Measurements from ENCODE around the gene SMIM13. TPM values are rescaled to one million over a fixed set of nuclear protein-coding genes. Genes with fewer than 3 reads are reported as not detected.

Gene SMIM13
- total and polyA plus RNA-seq, 12 donors: 1.9 to 11.5 (median 6.7) TPM

DNA sequence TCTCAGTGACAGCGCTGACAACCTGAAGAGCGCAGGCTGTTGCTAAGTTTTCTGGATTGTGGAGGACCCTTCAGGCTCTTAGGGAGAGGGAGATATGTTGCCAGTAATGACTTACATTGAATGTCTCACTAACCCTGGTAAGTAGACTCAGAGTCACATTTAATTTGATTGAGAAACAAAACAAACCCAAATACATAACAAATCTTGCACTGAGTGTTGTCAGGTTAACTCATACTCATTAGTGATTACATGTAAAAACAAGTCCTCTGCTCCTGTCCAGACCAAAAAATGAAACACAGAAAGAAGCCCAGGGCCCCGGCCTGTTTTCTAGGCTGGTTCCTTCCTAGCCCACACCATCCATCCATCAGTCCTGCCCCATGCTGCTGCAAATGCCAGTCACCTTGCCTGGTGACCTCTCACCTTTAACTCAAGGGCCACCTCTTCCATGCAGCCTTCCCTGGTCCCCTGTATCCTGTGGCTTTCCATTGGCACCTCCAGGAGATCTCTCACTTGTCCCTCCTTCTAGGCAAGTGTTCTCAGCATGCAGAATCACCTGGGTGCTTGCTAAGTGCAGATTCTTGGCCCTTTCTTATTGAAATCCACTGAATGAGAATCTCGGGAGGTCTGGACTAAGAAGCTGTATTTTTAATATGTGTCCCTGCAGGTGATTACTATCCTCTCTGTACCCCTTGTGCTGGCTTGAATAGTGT lies 52.6 kb downstream of the SMIM13 start:
- WGBS, 4 donors: 92 to 98% (median 96%) methylated on average over 4 of the region's 4 CpGs

DNA sequence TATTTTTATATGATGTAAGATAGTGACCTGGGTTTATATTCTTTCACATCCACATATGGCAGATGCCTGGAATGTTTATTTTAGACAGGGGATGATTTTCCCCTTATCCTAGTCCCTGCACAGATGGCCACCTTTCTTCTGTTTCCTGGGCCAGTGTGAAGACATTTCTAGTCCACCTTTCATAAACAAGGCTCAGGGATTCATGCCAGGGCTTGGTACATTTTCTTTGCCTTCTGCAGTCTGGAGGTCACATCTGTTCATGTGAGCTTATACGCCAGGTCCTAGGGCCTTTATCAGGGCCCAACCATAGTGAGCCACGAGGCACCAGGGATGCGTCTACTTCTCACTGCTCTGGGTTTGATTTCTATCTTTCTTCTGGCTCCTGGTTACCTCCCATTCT lies 55.9 kb downstream of the SMIM13 start:
- no peaks in the 10 kb centered on the region for H3K4me1 ChIP-seq (replicated peaks in 1 of 2)
- H3K9me3 ChIP-seq (replicated peaks in 1 of 3): no peaks in the 10 kb centered on the region
- WGBS, 4 donors: 95 to 100% (median 97%) methylated on average over 3 of the region's 3 CpGs
- no peaks in the 10 kb centered on the region for H3K27me3 ChIP-seq
- H3K36me3 ChIP-seq (replicated peaks in 1 of 2): no peaks in the 10 kb centered on the region
- TF ChIP-seq, protein P1, sequence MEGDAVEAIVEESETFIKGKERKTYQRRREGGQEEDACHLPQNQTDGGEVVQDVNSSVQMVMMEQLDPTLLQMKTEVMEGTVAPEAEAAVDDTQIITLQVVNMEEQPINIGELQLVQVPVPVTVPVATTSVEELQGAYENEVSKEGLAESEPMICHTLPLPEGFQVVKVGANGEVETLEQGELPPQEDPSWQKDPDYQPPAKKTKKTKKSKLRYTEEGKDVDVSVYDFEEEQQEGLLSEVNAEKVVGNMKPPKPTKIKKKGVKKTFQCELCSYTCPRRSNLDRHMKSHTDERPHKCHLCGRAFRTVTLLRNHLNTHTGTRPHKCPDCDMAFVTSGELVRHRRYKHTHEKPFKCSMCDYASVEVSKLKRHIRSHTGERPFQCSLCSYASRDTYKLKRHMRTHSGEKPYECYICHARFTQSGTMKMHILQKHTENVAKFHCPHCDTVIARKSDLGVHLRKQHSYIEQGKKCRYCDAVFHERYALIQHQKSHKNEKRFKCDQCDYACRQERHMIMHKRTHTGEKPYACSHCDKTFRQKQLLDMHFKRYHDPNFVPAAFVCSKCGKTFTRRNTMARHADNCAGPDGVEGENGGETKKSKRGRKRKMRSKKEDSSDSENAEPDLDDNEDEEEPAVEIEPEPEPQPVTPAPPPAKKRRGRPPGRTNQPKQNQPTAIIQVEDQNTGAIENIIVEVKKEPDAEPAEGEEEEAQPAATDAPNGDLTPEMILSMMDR (IDR thresholded peaks at IDR 0.05): no peak
- no peak for TF ChIP-seq POLR2A (IDR thresholded peaks at IDR 0.05)
- DNase-seq: no peak
- H3K4me3 ChIP-seq: no peak overlapping the region
- H3K27ac ChIP-seq: no peak overlapping the region
- intact Hi-C loops (cut with DNase I): loop anchor here in 1 of 2 donors (5.0 kb wide), 1 partner anchor 348 kb away; no protein-coding TSS in a partner anchor

More for the DNA sequence above, 52.6 kb downstream of the SMIM13 start:
- no peaks in the 10 kb centered on the region for H3K36me3 ChIP-seq (replicated peaks in 1 of 2)
- H3K27me3 ChIP-seq: no peaks in the 10 kb centered on the region
- H3K27ac ChIP-seq: no peak overlapping the region
- peaks cover 0 to 8% of the 10 kb centered on the region in 2 donors for H3K4me1 ChIP-seq (replicated peaks in 1 of 2)
- intact Hi-C loops (cut with DNase I): loop anchor here in 1 of 2 donors (5.0 kb wide), 1 partner anchor 351 kb away; no protein-coding TSS in a partner anchor
- TF ChIP-seq, protein P1 (IDR thresholded peaks at IDR 0.05): no peak
- TF ChIP-seq POLR2A (IDR thresholded peaks at IDR 0.05): no peak
- H3K9me3 ChIP-seq (replicated peaks in 1 of 3): no peaks in the 10 kb centered on the region
- no peak overlapping the region for H3K4me3 ChIP-seq
- no peak for DNase-seq

DNA sequence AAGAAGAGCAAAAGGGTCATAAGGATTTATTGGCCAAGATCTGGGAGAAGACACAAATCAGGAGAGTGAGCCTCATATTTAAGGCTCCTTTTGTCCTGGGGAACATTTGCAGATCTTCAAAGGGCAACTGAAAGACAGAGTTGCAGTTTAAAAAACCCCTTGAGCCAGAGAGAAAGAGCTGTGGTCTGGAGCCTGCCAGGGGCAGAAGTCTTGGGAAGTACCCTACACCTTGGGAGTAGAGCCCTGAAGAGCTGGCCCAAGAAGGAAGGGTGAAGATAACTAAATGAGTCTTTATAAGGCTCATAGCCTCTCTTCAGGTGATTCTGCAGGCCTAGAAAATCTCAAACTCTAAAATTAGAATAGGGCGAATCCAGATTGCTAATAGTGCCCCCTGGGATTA lies 57.9 kb downstream of the SMIM13 start:
- Histone ChIP-seq H3K27ac (no peak overlapping the region), H3K4me3 (no peak overlapping the region), H3K4me1 (replicated peaks in 1 of 2) (no peaks in the 10 kb centered on the region), H3K27me3 (no peaks in the 10 kb centered on the region), H3K36me3 (replicated peaks in 1 of 2) (no peaks in the 10 kb centered on the region), H3K9me3 (replicated peaks in 1 of 3) (no peaks in the 10 kb centered on the region)
- intact Hi-C loops (cut with DNase I): no loop called here
- no peak for TF ChIP-seq POLR2A (IDR thresholded peaks at IDR 0.05)
- no peak for DNase-seq
- 90 to 100% (median 94%) methylated on average over 1 of the region's 1 CpG for WGBS, 4 donors

DNA sequence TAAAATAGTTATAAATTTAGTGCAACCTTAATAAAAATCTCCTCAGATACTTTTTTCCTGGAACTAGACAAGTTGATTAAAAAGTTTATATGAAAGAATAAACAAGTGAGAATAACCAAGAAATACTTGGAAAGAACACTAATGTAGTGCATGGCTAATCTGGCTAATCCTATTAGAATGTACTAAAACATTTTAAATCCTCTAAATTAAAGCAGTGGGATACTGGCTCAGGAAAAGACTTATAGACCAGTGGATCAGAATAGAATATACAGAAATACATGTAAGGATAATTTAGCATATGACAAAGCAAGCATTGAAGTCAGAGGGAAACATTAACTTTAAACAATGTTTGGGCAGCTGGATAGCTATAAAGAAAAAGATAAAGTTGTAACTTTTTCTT lies 58.9 kb downstream of the SMIM13 start:
- Histone ChIP-seq H3K36me3 (replicated peaks in 1 of 2) (no peaks in the 10 kb centered on the region), H3K4me1 (replicated peaks in 1 of 2) (no peaks in the 10 kb centered on the region), H3K9me3 (replicated peaks in 1 of 3) (no peaks in the 10 kb centered on the region), H3K27ac (no peak overlapping the region), H3K4me3 (no peak overlapping the region), H3K27me3 (no peaks in the 10 kb centered on the region)
- intact Hi-C loops (cut with DNase I): no loop called here
- no peak for DNase-seq
- TF ChIP-seq POLR2A (IDR thresholded peaks at IDR 0.05): no peak
- TF ChIP-seq, protein P1 (IDR thresholded peaks at IDR 0.05): no peak

DNA sequence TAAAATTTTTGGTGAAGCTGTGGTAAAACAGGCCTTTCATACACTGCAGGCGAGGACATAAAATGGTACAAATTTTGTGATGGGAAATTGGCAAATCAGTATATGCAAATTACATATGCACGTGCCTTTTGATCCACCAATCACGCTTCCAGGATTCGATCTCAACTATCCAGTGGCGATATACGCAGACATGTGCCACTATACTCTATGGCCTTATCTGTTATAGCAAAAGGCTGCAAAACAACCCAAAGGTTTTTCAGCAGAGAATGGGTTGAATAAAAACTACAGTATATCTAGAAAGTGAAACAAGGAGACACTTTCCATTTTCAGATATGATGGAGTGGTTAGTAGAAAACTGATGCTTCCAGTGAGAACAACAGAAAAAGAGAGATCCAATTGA lies 59.8 kb downstream of the SMIM13 start:
- Histone ChIP-seq H3K27me3 (no peaks in the 10 kb centered on the region), H3K27ac (no peak overlapping the region), H3K4me1 (replicated peaks in 1 of 2) (no peaks in the 10 kb centered on the region), H3K9me3 (replicated peaks in 1 of 3) (no peaks in the 10 kb centered on the region), H3K36me3 (replicated peaks in 1 of 2) (no peaks in the 10 kb centered on the region), H3K4me3 (no peak overlapping the region)
- 93 to 97% (median 95%) methylated on average over 6 of the region's 6 CpGs for WGBS, 4 donors
- intact Hi-C loops (cut with DNase I): no loop called here
- TF ChIP-seq POLR2A (IDR thresholded peaks at IDR 0.05): no peak
- TF ChIP-seq, protein P1 (IDR thresholded peaks at IDR 0.05): no peak
- no peak for DNase-seq
